ENCODE measurements around the gene FLOT1.

DNA sequence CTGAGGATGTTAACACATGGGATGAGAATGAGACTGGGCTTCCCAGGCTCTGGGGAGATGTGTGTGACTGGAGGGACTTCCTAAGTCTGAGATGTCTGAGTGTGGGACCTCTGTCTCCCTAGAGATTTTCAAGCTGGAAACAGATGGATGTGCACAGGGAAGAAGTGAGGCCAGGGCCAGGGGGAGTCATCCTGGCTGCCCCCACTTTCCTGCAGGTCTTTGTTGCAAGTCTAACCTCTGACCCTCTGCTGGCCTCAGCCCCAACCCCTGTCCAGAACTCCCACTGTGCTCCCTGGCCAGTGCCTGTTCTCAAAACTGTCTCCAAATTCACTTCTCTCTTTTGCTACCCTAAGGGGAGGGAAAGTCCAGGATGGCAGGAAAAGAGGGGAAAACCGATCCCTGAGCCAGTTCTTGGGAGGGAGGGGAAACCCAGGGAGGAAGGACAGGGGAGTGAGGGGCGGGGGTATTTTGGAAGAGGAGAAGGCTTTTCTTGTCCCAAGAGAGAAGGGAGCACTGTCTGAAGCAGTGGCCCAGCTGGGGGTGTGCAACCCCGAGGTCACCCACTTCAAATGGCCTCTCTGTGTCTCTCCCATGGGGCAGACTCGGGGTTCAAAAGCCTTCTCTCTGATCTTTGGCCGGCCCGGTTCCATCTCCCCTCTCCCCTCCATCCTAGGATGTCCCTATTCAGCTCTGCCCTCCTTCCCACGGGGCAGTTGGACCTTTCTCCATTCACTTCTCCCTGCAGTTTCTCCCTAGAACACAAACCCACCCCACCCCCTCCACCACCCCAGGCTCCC lies 59.1 kb downstream of the FLOT1 start:
- TF ChIP-seq SUZ12 (IDR thresholded peaks at IDR 0.05) (no peak), SP1 (IDR thresholded peaks at IDR 0.05) (no peak), ARNT (IDR thresholded peaks at IDR 0.05) (no peak), FOXK2 (IDR thresholded peaks at IDR 0.05) (no peak), TARDBP (IDR thresholded peaks at IDR 0.05) (no peak), ZNF384 (IDR thresholded peaks at IDR 0.05) (no peak), BHLHE40 (IDR thresholded peaks at IDR 0.05; ENCODE audit: borderline replicate concordance) (no peak), NFRKB (IDR thresholded peaks at IDR 0.05) (no peak)
- TF ChIP-seq, protein P1, sequence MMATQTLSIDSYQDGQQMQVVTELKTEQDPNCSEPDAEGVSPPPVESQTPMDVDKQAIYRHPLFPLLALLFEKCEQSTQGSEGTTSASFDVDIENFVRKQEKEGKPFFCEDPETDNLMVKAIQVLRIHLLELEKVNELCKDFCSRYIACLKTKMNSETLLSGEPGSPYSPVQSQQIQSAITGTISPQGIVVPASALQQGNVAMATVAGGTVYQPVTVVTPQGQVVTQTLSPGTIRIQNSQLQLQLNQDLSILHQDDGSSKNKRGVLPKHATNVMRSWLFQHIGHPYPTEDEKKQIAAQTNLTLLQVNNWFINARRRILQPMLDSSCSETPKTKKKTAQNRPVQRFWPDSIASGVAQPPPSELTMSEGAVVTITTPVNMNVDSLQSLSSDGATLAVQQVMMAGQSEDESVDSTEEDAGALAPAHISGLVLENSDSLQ (IDR thresholded peaks at IDR 0.05) = no peak

All from HEK293T (cell line).